C4-2B (cell line): ENCODE measurements around the gene SUCLG1.

Source experiments
- ZFX ChIP-seq: fragments of 450-650 bp; IDR thresholded peaks from 2 replicates; pipeline ENCODE4 v1.6.1; 2017
- TF ChIP-seq, protein P1 (sequence below): fragments of 450-650 bp; conservative IDR thresholded peaks from 2 replicates; pipeline ENCODE4 v1.5.1; 2017; ENCODE audit warnings: mild to moderate bottlenecking

DNA sequence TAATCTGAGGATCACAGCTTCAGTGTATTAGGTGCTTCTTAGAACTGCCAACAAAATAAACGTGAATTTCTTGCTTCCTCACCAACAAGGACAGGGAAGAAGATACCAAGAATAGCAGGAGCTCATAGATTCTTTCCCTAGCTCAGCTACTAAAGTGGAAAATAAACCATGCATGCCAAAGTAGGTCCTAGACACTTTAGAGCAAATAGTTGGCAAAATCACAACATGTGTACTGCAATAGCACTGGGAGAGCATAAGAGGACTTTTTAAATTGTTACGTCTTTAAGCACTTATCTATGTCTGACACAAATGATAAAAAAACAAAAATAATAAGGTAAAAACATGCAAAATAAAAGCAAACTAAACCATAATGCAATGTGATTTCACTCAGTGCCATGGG, 49.5 kb downstream of the SUCLG1 start:
- TF ChIP-seq, protein P1, sequence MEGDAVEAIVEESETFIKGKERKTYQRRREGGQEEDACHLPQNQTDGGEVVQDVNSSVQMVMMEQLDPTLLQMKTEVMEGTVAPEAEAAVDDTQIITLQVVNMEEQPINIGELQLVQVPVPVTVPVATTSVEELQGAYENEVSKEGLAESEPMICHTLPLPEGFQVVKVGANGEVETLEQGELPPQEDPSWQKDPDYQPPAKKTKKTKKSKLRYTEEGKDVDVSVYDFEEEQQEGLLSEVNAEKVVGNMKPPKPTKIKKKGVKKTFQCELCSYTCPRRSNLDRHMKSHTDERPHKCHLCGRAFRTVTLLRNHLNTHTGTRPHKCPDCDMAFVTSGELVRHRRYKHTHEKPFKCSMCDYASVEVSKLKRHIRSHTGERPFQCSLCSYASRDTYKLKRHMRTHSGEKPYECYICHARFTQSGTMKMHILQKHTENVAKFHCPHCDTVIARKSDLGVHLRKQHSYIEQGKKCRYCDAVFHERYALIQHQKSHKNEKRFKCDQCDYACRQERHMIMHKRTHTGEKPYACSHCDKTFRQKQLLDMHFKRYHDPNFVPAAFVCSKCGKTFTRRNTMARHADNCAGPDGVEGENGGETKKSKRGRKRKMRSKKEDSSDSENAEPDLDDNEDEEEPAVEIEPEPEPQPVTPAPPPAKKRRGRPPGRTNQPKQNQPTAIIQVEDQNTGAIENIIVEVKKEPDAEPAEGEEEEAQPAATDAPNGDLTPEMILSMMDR = no peak
- TF ChIP-seq ZFX = no peak
